Ramos (cell line): ENCODE results near the gene DNAH10.

ENCODE experiments used
- in situ Hi-C: fragments of 300-500 bp; cut with MboI; formaldehyde crosslinking; loops from one replicate; pipeline ENCODE4 v1.14.3; 2022; ENCODE audit warnings: low sequenced_read_pairs; ENCODE audit not compliant: unreplicated experiment

Gene DNAH10

GRCh38 chr12:123747309-123747708 lies 14.8 kb upstream of the DNAH10 start:
- in situ Hi-C loops = no loop called here

GRCh38 chr12:123748161-123748560 lies 13.9 kb upstream of the DNAH10 start:
- in situ Hi-C loops = no loop called here

GRCh38 chr12:123748661-123749060 lies 13.4 kb upstream of the DNAH10 start:
- in situ Hi-C loops = no loop called here

- in situ Hi-C loops = no loop called here
These were observed 12.7 kb upstream of the DNAH10 start for GRCh38 chr12:123749355-123749754.

GRCh38 chr12:123750159-123750656 lies 11.9 kb upstream of the DNAH10 start:
- in situ Hi-C loops = no loop called here

GRCh38 chr12:123752046-123752445 lies 10.1 kb upstream of the DNAH10 start:
- in situ Hi-C loops = no loop called here

- in situ Hi-C loops = no loop called here
These were observed 7.9 kb upstream of the DNAH10 start for GRCh38 chr12:123754041-123754772.

- in situ Hi-C loops = no loop called here
These were observed 4.5 kb upstream of the DNAH10 start for GRCh38 chr12:123757561-123757960.

- in situ Hi-C loops = no loop called here
These were observed 1.7 kb upstream of the DNAH10 start for GRCh38 chr12:123760267-123760938.

GRCh38 chr12:123762715-123763052 lies 583 bp downstream of the DNAH10 start:
- in situ Hi-C loops = no loop called here

GRCh38 chr12:123763093-123763492 lies 992 bp downstream of the DNAH10 start:
- in situ Hi-C loops = no loop called here

- in situ Hi-C loops = no loop called here
These were observed 2.0 kb downstream of the DNAH10 start for GRCh38 chr12:123764109-123764508.

GRCh38 chr12:123765504-123766035 lies 3.5 kb downstream of the DNAH10 start:
- in situ Hi-C loops = no loop called here

GRCh38 chr12:123767613-123768012 lies 5.5 kb downstream of the DNAH10 start:
- in situ Hi-C loops = no loop called here

GRCh38 chr12:123771261-123771660 lies 9.2 kb downstream of the DNAH10 start:
- in situ Hi-C loops = no loop called here

- in situ Hi-C loops = no loop called here
These were observed 10.0 kb downstream of the DNAH10 start for GRCh38 chr12:123772074-123772473.

- in situ Hi-C loops = no loop called here
These were observed 11.3 kb downstream of the DNAH10 start for GRCh38 chr12:123773375-123773774.

- in situ Hi-C loops = no loop called here
These were observed 17.4 kb downstream of the DNAH10 start for GRCh38 chr12:123779551-123779950.

- in situ Hi-C loops = no loop called here
These were observed 21.1 kb downstream of the DNAH10 start for GRCh38 chr12:123782997-123783792.

- in situ Hi-C loops = no loop called here
These were observed 25.4 kb downstream of the DNAH10 start for GRCh38 chr12:123787466-123787865.

- in situ Hi-C loops = no loop called here
These were observed 26.4 kb downstream of the DNAH10 start for GRCh38 chr12:123788541-123788940.
